Stimulated activated naive B cell treated with anti-CD40 and anti-IgM and Interleukin-4, amounts not matched to agents 10 μg/mL and 1 μg/mL and 100 μg/mL, for 72 hours (primary cell): ENCODE results near the gene NCMAP.
"Not testable (repeated sequence)": the region's sequence is repeated elsewhere in the genome, so short reads cannot be mapped to it uniquely, and the experiment has no call there.

Source experiments
- ATAC-seq, 2 donors: fragments of 150-1000 bp; cut with Tn5 transposase; replicated peaks; 2 replicates each; pipeline ENCODE4 v1.10.0; 2021; ENCODE audit warnings: moderate library complexity in 1 of 2
- DNase-seq: peaks from one replicate; pipeline ENCODE4 v3.0.0; 2021
- H3K27ac Mint-ChIP-seq: one replicate; pipeline ENCODE4 v1.8.0; 2022; ENCODE audit warnings: mild to moderate bottlenecking, mixed read lengths
- H3K27me3 Mint-ChIP-seq, 2 donors: one replicate each; pipeline ENCODE4 v1.8.0; 2022; ENCODE audit warnings: mixed read lengths in 2 of 2
- H3K36me3 Mint-ChIP-seq, 2 donors: one replicate each; pipeline ENCODE4 v1.8.0; 2022; ENCODE audit warnings: mixed read lengths in 2 of 2, mild to moderate bottlenecking in 1 of 2
- H3K4me1 Mint-ChIP-seq, 2 donors: one replicate each; pipeline ENCODE4 v1.8.0; 2022; ENCODE audit warnings: mixed read lengths in 2 of 2, mild to moderate bottlenecking in 1 of 2
- H3K4me3 Mint-ChIP-seq, 2 donors: one replicate each; pipeline ENCODE4 v1.8.0; 2022; ENCODE audit warnings: mild to moderate bottlenecking in 2 of 2, mixed read lengths in 2 of 2, moderate library complexity in 1 of 2
- H3K9me3 Mint-ChIP-seq, 2 donors: one replicate each; pipeline ENCODE4 v1.8.0; 2022; ENCODE audit warnings: mixed read lengths in 2 of 2, mild to moderate bottlenecking in 1 of 2

The NCMAP gene

GRCh38 chr1:24555591-24556413 is at the start of gene NCMAP:
NCMAP (plus strand) TSS chr1:24556087; CDS start chr1:24595431, 39,344 bp downstream.
- Mint-ChIP-seq H3K9me3 (no peaks in the 10 kb centered on the region), H3K36me3 (no peaks in the 10 kb centered on the region), H3K4me3 (peak within 1 kb of the TSS; percentile 57 to 74), H3K27me3 (peaks cover 29 to 38% of the 10 kb centered on the region in 2 donors), H3K4me1 (peaks cover 16 to 39% of the 10 kb centered on the region in 2 donors), H3K27ac (peak within 1 kb of the TSS; percentile 66)
- peak; percentile 44 to 61 for ATAC-seq
- no peak for DNase-seq

GRCh38 chr1:24506691-24507381 is 49.1 kb upstream of the NCMAP start:
- Mint-ChIP-seq H3K4me3 (no peak overlapping the region), H3K36me3 (peaks cover 13% of the 10 kb centered on the region in 2 donors), H3K4me1 (peaks cover 24 to 57% of the 10 kb centered on the region in 2 donors), H3K27ac (no peak overlapping the region), H3K27me3 (no peaks in the 10 kb centered on the region), H3K9me3 (no peaks in the 10 kb centered on the region)
- DNase-seq (no peak), ATAC-seq (no peak)

DNA sequence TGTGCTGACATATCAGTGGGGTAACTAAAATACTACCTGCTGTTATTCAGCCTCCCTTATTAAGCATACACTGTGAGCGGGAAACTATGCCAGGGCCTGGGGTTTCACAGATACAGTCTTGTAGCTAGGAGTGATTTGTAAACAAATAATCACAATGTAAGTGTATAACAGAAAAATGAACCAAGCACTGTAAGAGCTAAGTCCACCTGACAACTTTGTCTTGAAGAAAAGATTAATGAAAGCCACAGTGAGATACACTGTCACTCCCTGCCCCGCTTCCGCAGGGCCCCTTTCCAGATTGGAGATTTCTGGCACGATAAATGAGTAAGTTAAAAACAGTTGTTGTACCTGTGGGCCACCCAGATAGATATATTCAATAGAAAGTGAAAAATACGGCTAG is 48.5 kb upstream of the NCMAP start:
- Mint-ChIP-seq H3K4me1 (peaks cover 23 to 56% of the 10 kb centered on the region in 2 donors), H3K9me3 (no peaks in the 10 kb centered on the region)
- ATAC-seq, result no peak

DNA sequence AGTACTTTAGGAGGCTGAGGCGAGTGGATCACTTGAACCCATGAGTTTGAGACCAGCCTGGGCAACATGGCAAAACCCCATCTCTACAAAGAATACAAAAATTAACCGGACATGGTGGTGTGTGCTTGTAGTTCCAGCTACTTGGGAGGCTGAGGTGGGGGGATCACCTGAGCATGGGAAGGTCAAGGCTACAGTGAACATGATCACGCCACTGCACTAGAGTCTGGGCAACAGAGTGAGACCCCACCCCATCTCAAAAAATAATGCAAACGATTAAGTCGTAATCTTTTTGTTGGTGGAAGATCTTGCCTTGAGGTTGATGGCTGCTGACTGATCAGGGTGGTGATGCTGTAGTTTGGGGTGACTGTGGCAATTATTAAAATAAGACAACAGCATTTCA is 47.0 kb upstream of the NCMAP start:
- ATAC-seq (no peak), DNase-seq (no peak)
- H3K36me3 Mint-ChIP-seq, result peaks cover 13% of the 10 kb centered on the region in 2 donors
- no peak overlapping the region for H3K27ac Mint-ChIP-seq
- peaks cover 21 to 55% of the 10 kb centered on the region in 2 donors for H3K4me1 Mint-ChIP-seq
- H3K9me3 Mint-ChIP-seq, result no peaks in the 10 kb centered on the region
- no peak overlapping the region for H3K4me3 Mint-ChIP-seq
- H3K27me3 Mint-ChIP-seq, result no peaks in the 10 kb centered on the region

More for the DNA sequence above, 48.5 kb upstream of the NCMAP start:
- Mint-ChIP-seq H3K27me3 (no peaks in the 10 kb centered on the region), H3K27ac (no peak overlapping the region), H3K4me3 (no peak overlapping the region), H3K36me3 (peaks cover 13% of the 10 kb centered on the region in 2 donors)
- DNase-seq, result no peak

DNA sequence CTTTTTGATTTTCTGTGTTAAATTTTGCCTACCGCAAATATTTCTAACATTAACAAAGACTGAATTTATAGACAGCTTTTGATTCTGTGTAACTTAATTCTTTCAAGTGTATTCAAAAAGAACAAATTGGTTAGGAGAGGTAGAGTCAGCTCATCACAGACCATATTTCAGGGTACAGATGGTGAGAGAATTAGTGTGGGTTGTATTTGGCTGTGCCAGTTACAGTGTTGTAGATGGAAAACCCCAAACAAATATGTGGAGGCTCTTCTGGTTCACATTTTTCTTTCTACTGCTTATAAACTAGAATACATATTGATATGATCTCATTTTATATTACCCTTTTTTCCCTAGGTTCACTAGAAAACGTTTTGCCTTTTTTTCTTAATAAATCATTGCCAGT is 42.2 kb upstream of the NCMAP start:
- Mint-ChIP-seq H3K9me3 (no peaks in the 10 kb centered on the region), H3K36me3 (peaks cover 22 to 25% of the 10 kb centered on the region in 2 donors), H3K4me1 (peaks cover 6 to 16% of the 10 kb centered on the region in 2 donors), H3K27me3 (no peaks in the 10 kb centered on the region), H3K27ac (no peak overlapping the region), H3K4me3 (no peak overlapping the region)
- DNase-seq, result no peak
- ATAC-seq, result no peak

- Mint-ChIP-seq H3K4me1 (peaks cover 6 to 7% of the 10 kb centered on the region in 2 donors), H3K4me3 (no peak overlapping the region), H3K36me3 (peaks cover 18 to 25% of the 10 kb centered on the region in 2 donors), H3K9me3 (no peaks in the 10 kb centered on the region), H3K27me3 (no peaks in the 10 kb centered on the region), H3K27ac (no peak overlapping the region)
- no peak for DNase-seq
- no peak for ATAC-seq
These were observed 40.9 kb upstream of the NCMAP start for GRCh38 chr1:24514946-24515345.

DNA sequence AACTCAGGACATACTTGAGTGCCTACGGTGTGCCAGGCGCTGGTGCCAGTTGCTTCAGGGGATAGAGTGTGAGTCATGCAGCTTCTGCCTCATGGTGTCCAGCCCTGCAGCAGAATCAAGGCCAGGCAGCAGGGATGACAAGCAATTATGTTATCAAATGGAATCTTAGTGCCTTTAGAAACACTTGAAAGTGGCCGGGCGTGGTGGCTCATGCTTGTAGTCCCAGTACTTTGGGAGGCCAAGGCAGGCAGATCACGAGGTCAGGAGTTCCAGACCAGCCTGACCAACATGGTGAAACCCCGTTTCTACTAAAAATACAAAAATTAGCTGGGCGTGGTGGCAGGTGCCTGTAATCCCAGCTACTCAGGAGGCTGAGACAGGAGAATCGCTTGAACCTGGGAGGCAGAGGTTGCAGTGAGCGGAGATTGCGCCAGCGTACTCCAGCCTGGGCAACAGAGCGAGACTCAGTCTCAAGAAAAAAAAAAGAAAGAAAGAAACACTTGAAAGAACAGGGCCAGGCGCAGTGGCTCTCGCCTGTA is 40.1 kb upstream of the NCMAP start:
- not testable (repeated sequence) for H3K27me3 Mint-ChIP-seq, DNase-seq, H3K9me3 Mint-ChIP-seq, H3K4me1 Mint-ChIP-seq, H3K4me3 Mint-ChIP-seq, ATAC-seq
- Mint-ChIP-seq H3K36me3 (peaks cover 20 to 30% of the 10 kb centered on the region in 2 donors), H3K27ac (peak overlapping the region; percentile 77)

- Mint-ChIP-seq H3K4me3 (no peak overlapping the region), H3K27me3 (no peaks in the 10 kb centered on the region), H3K36me3 (peaks cover 17 to 29% of the 10 kb centered on the region in 2 donors), H3K27ac (peak overlapping the region; percentile 25), H3K9me3 (peaks cover 0 to 3% of the 10 kb centered on the region in 2 donors), H3K4me1 (peaks cover 5 to 6% of the 10 kb centered on the region in 2 donors)
- ATAC-seq (no peak), DNase-seq (no peak)
These were observed 39.4 kb upstream of the NCMAP start for GRCh38 chr1:24516506-24516905.

DNA sequence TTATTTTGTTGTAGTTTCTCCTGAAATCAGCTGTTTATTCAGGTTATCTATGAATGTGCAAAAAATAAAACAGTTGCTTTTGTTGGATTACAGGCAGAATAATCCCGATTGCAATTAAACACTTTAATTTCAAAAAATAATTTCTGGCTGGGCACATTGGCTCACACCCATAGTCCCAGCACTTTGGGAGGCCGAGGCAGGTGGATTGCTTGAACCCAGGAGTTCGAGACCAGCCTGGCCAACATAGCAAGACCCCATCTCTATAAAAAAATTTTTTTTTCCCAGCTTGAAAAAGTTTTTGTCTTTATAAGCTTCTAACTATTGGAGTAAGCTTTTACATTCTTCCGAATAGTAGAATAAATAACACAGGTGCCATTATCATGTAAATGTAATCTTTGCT is 38.0 kb upstream of the NCMAP start:
- Mint-ChIP-seq H3K36me3 (peaks cover 15 to 26% of the 10 kb centered on the region in 2 donors), H3K4me1 (peaks cover 0 to 4% of the 10 kb centered on the region in 2 donors), H3K4me3 (no peak overlapping the region), H3K27ac (no peak overlapping the region), H3K27me3 (no peaks in the 10 kb centered on the region), H3K9me3 (peaks cover 0 to 3% of the 10 kb centered on the region in 2 donors)
- DNase-seq (no peak), ATAC-seq (no peak)

DNA sequence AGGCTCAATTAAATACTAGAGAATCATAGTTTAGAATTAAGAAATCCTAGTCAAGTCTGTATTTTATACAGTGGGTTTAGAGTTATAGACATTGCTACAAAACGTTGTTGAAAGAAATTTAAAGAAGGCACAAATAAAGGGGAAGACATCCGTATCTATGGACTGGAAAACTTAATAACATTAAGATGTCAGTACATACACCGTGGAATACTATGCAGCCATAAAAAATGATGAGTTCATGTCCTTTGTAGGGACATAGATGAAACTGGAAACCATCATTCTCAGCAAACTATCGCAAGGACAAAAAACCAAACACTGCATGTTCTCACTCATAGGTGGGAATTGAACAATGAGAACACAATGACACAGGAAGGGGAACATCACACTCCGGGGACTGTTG is 35.6 kb upstream of the NCMAP start:
- peaks cover 15 to 25% of the 10 kb centered on the region in 2 donors for H3K36me3 Mint-ChIP-seq
- not testable (repeated sequence) for DNase-seq, H3K27ac Mint-ChIP-seq, H3K4me3 Mint-ChIP-seq, H3K9me3 Mint-ChIP-seq, H3K27me3 Mint-ChIP-seq, H3K4me1 Mint-ChIP-seq, ATAC-seq

DNA sequence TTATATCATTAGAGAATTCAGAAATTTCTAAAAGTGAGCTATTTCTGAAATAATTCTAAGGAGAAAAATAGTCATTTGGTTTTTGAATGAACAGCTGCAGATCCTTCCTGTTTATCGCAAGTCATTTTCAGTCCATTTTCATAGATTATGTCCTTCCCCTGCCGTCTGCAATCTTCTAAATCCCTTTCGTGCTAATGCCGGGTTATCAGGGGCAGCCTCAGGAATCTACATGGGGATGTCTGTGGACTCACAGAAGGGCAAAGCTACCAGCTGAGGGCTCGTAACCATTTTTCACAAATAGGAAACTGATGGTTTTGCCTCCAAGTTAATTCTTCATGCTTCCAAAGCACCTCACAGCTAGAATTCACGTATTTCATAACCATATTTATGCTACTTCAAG is 30.3 kb upstream of the NCMAP start:
- Mint-ChIP-seq H3K36me3 (peaks cover 6 to 8% of the 10 kb centered on the region in 2 donors), H3K4me1 (peaks cover 6 to 11% of the 10 kb centered on the region in 2 donors)

GRCh38 chr1:24526045-24526444 is 29.8 kb upstream of the NCMAP start:
- DNase-seq (no peak), ATAC-seq (no peak)
- H3K4me3 Mint-ChIP-seq, result no peak overlapping the region
- H3K9me3 Mint-ChIP-seq, result no peaks in the 10 kb centered on the region
- H3K27me3 Mint-ChIP-seq, result no peaks in the 10 kb centered on the region
- peaks cover 6 to 8% of the 10 kb centered on the region in 2 donors for H3K36me3 Mint-ChIP-seq
- H3K27ac Mint-ChIP-seq, result no peak overlapping the region
- H3K4me1 Mint-ChIP-seq, result peaks cover 6 to 11% of the 10 kb centered on the region in 2 donors

More for the DNA sequence above, 30.3 kb upstream of the NCMAP start:
- ATAC-seq, result no peak
- H3K27me3 Mint-ChIP-seq, result no peaks in the 10 kb centered on the region
- H3K9me3 Mint-ChIP-seq, result no peaks in the 10 kb centered on the region
- no peak overlapping the region for H3K27ac Mint-ChIP-seq
- DNase-seq, result no peak
- H3K4me3 Mint-ChIP-seq, result no peak overlapping the region

- Mint-ChIP-seq H3K4me3 (peak overlapping the region in 1 of 2 donors; percentile 14), H3K27ac (no peak overlapping the region), H3K36me3 (peaks cover 8% of the 10 kb centered on the region in 2 donors), H3K4me1 (peaks cover 6 to 11% of the 10 kb centered on the region in 2 donors), H3K9me3 (no peaks in the 10 kb centered on the region), H3K27me3 (no peaks in the 10 kb centered on the region)
- ATAC-seq, result no peak
- no peak for DNase-seq
These were observed 28.8 kb upstream of the NCMAP start for GRCh38 chr1:24526940-24527542.

GRCh38 chr1:24528744-24529143 is 27.1 kb upstream of the NCMAP start:
- peaks cover 6 to 18% of the 10 kb centered on the region in 2 donors for H3K4me1 Mint-ChIP-seq
- H3K4me3 Mint-ChIP-seq, result no peak overlapping the region

More at GRCh38 chr1:24528744-24529143, 27.1 kb upstream of the NCMAP start:
- H3K36me3 Mint-ChIP-seq, result peaks cover 12 to 16% of the 10 kb centered on the region in 2 donors
- peaks cover 0 to 1% of the 10 kb centered on the region in 2 donors for H3K9me3 Mint-ChIP-seq
- no peak for DNase-seq
- H3K27me3 Mint-ChIP-seq, result no peaks in the 10 kb centered on the region
- ATAC-seq, result no peak
- H3K27ac Mint-ChIP-seq, result peak overlapping the region; percentile 47
